Prostate gland (tissue), 2 donors: ENCODE results near the gene ZNF665.

Experiments
- CTCF ChIP-seq, 4 experiments: fragments of 200-600 bp in 2 of 4; fragments of 450-650 bp in 2 of 4; sonication (generic) in 2 of 4; IDR thresholded peaks; 1 replicate in 3 of 4; 2 replicates in 1 of 4; pipeline ENCODE4 v1.5.1; 2016 to 2019; ENCODE audit warnings: antibody characterized with exemption in 4 of 4, mild to moderate bottlenecking in 2 of 4, moderate library complexity in 2 of 4
- POLR2AphosphoS5 ChIP-seq: sonication (generic); formaldehyde crosslinking; IDR thresholded peaks from one replicate; pipeline ENCODE4 v1.6.1; 2017; ENCODE audit warnings: antibody characterized with exemption

- TF ChIP-seq CTCF (IDR thresholded peaks at IDR 0.05), result no peak
- TF ChIP-seq POLR2AphosphoS5, result no peak
Measured at GRCh38 chr19:53190253-53190652, 2.9 kb downstream of the ZNF665 start.
